HG02981 (cell line): ENCODE data around the gene BRINP3.
"Not testable (repeated sequence)": the region's sequence is repeated elsewhere in the genome, so short reads cannot be mapped to it uniquely, and the experiment has no call there.

Source experiments
- ATAC-seq: cut with Tn5 transposase; IDR thresholded peaks from one replicate; pipeline ENCODE4 v1.9.1; 2021; ENCODE audit warnings: mild to moderate bottlenecking, moderate library complexity; ENCODE audit not compliant: unreplicated experiment

Gene BRINP3

GRCh38 chr1:190477762-190478148, at the start of gene BRINP3:
BRINP3 (minus strand) TSS chr1:190477864.
- peak; percentile 16 for ATAC-seq

GRCh38 chr1:190511554-190511953, 33.9 kb upstream of the BRINP3 start:
- ATAC-seq = no peak

- ATAC-seq = no peak
Measured at GRCh38 chr1:190507357-190507756, 29.7 kb upstream of the BRINP3 start.

- ATAC-seq = not testable (repeated sequence)
Measured at GRCh38 chr1:190504539-190504938, 26.9 kb upstream of the BRINP3 start.

- ATAC-seq = no peak
Measured at GRCh38 chr1:190497565-190497964, 19.9 kb upstream of the BRINP3 start.

- ATAC-seq = no peak
Measured at GRCh38 chr1:190494451-190494850, 16.8 kb upstream of the BRINP3 start.

GRCh38 chr1:190491404-190491803, 13.7 kb upstream of the BRINP3 start:
- no peak for ATAC-seq

GRCh38 chr1:190484045-190484444, 6.4 kb upstream of the BRINP3 start:
- ATAC-seq = no peak

GRCh38 chr1:190480231-190480630, 2.6 kb upstream of the BRINP3 start:
- no peak for ATAC-seq

- no peak for ATAC-seq
Measured at GRCh38 chr1:190479516-190479915, 1.9 kb upstream of the BRINP3 start.

- no peak for ATAC-seq
Measured at GRCh38 chr1:190479050-190479397, 1.4 kb upstream of the BRINP3 start.

GRCh38 chr1:190478149-190479049, 735 bp upstream of the BRINP3 start:
- ATAC-seq = peak; percentile 69

- no peak for ATAC-seq
Measured at GRCh38 chr1:190476806-190477205, 858 bp downstream of the BRINP3 start.

GRCh38 chr1:190476321-190476720, 1.3 kb downstream of the BRINP3 start:
- no peak for ATAC-seq

GRCh38 chr1:190475421-190476141, 2.1 kb downstream of the BRINP3 start:
- no peak for ATAC-seq

- no peak for ATAC-seq
Measured at GRCh38 chr1:190474650-190475211, 2.9 kb downstream of the BRINP3 start.

GRCh38 chr1:190474010-190474409, 3.7 kb downstream of the BRINP3 start:
- ATAC-seq = no peak

GRCh38 chr1:190472494-190472893, 5.2 kb downstream of the BRINP3 start:
- no peak for ATAC-seq

- ATAC-seq = no peak
Measured at GRCh38 chr1:190472042-190472441, 5.6 kb downstream of the BRINP3 start.

- ATAC-seq = no peak
Measured at GRCh38 chr1:190464690-190465089, 13.0 kb downstream of the BRINP3 start.

- no peak for ATAC-seq
Measured at GRCh38 chr1:190456129-190456528, 21.5 kb downstream of the BRINP3 start.

- ATAC-seq = no peak
Measured at GRCh38 chr1:190455631-190456030, 22.0 kb downstream of the BRINP3 start.
